HepG2 (cell line): ENCODE results near the gene SREBF1. TPM values are rescaled to one million over a fixed set of nuclear protein-coding genes. Genes with fewer than 3 reads are reported as not detected.

Source experiments
- BCL3 ChIP-seq: sonication (generic); formaldehyde crosslinking; IDR thresholded peaks from 2 replicates; pipeline ENCODE4 v1.5.1; 2020; ENCODE audit warnings: mild to moderate bottlenecking, missing genetic modification reagents, moderate library complexity
- CCAR2 ChIP-seq: fragments of 200-400 bp; formaldehyde crosslinking; optimal IDR thresholded peaks from 2 replicates; pipeline ENCODE3; 2018; ENCODE audit warnings: low read depth, mild to moderate bottlenecking, low read length, moderate library complexity
- DNMT1 ChIP-seq: sonication (generic); formaldehyde crosslinking; IDR thresholded peaks from 2 replicates; pipeline ENCODE4 v1.5.1; 2020; ENCODE audit warnings: mild to moderate bottlenecking, missing genetic modification reagents
- DPF2 ChIP-seq: sonication (generic); formaldehyde crosslinking; IDR thresholded peaks from 2 replicates; pipeline ENCODE4 v1.4.0; 2020; ENCODE audit warnings: mild to moderate bottlenecking, low read depth, missing genetic modification reagents, borderline replicate concordance
- EP300 ChIP-seq, 3 experiments: sonication (generic) in 1 of 3; formaldehyde crosslinking in 1 of 3; IDR thresholded peaks; 2 replicates each; pipeline versions ENCODE4 v1.5.1 to v1.6.1; 2011 to 2020; ENCODE audit warnings: low read depth in 2 of 3, low read length in 2 of 3, borderline replicate concordance in 1 of 3, improper control_type of control experiment in 1 of 3, mild to moderate bottlenecking in 1 of 3, missing genetic modification reagents in 1 of 3, moderate library complexity in 1 of 3
- FOXA3 ChIP-seq: IDR thresholded peaks from 2 replicates; pipeline ENCODE4 v1.6.1; 2016; ENCODE audit warnings: missing genetic modification reagents, missing compliant biosample characterization
- SP5 ChIP-seq: IDR thresholded peaks from 2 replicates; pipeline ENCODE4 v1.6.1; 2016; ENCODE audit warnings: low read depth, borderline replicate concordance
- SRSF1 ChIP-seq: fragments of 200-400 bp; formaldehyde crosslinking; optimal IDR thresholded peaks from 2 replicates; pipeline ENCODE3; 2017; ENCODE audit warnings: mild to moderate bottlenecking, low read depth, low read length, moderate library complexity
- ZBTB39 ChIP-seq: sonication (generic); formaldehyde crosslinking; IDR thresholded peaks from 2 replicates; pipeline ENCODE4 v1.5.0; 2020; ENCODE audit warnings: missing genetic modification reagents
- ZNF101 ChIP-seq: sonication (generic); formaldehyde crosslinking; IDR thresholded peaks from 2 replicates; pipeline ENCODE4 v1.4.0; 2020; ENCODE audit warnings: mild to moderate bottlenecking, low read depth, missing genetic modification reagents, borderline replicate concordance
- ZNF543 ChIP-seq: sonication (generic); formaldehyde crosslinking; IDR thresholded peaks from 2 replicates; pipeline ENCODE4 v1.4.0; 2020; ENCODE audit warnings: mild to moderate bottlenecking, missing genetic modification reagents
- ZNF816 ChIP-seq: sonication (generic); formaldehyde crosslinking; IDR thresholded peaks from 2 replicates; pipeline ENCODE4 v1.8.0; 2022; ENCODE audit warnings: missing genetic modification reagents, mild to moderate bottlenecking, borderline replicate concordance
- polyA plus RNA-seq, 8 experiments: library from polyadenylated mRNA; depleted of rRNA in 3 of 8; stranded (reverse) in 7 of 8; unstranded in 1 of 8; fragments of >200 nt; fragmentation: Illumina TruSeq in 4 of 8; extraction: Trizol in 4 of 8; gene quantifications; 2 replicates each; pipeline versions ENCODE4 v1.2.1 to v1.2.3, GENCODE V29; 2011 to 2016; ENCODE audit warnings: low read depth in 4 of 8, missing spikeins in 1 of 8, mixed read lengths in 1 of 8; ENCODE audit not compliant: insufficient read depth in 1 of 8
- total RNA-seq, 5 experiments: library from RNA; depleted of rRNA; stranded (reverse); fragments of >200 nt; fragmentation: Illumina TruSeq; extraction: Trizol; gene quantifications; 2 replicates each; pipeline ENCODE4 v1.2.3, GENCODE V29; 2016; ENCODE audit warnings: low read depth in 1 of 5
- TF ChIP-seq, protein P1 (sequence below): sonication (generic); formaldehyde crosslinking; IDR thresholded peaks from 2 replicates; pipeline ENCODE4 v1.5.0; 2020; ENCODE audit warnings: mild to moderate bottlenecking, missing genetic modification reagents
- TF ChIP-seq, protein P2 (sequence below): sonication (generic); formaldehyde crosslinking; IDR thresholded peaks from 2 replicates; pipeline ENCODE4 v1.9.0; 2021; ENCODE audit warnings: missing genetic modification reagents, borderline replicate concordance
- TF ChIP-seq, protein P3 (sequence below): sonication (generic); formaldehyde crosslinking; IDR thresholded peaks from 2 replicates; pipeline ENCODE4 v1.4.0; 2020; ENCODE audit warnings: missing genetic modification reagents

SREBF1 gene
- total and polyA plus RNA-seq, 2 of the 13 experiments (the other 11 are each of a cell fraction or from before 2014, with no cell fraction given), result 34.3 to 38.0 TPM

- TF ChIP-seq, protein P1, sequence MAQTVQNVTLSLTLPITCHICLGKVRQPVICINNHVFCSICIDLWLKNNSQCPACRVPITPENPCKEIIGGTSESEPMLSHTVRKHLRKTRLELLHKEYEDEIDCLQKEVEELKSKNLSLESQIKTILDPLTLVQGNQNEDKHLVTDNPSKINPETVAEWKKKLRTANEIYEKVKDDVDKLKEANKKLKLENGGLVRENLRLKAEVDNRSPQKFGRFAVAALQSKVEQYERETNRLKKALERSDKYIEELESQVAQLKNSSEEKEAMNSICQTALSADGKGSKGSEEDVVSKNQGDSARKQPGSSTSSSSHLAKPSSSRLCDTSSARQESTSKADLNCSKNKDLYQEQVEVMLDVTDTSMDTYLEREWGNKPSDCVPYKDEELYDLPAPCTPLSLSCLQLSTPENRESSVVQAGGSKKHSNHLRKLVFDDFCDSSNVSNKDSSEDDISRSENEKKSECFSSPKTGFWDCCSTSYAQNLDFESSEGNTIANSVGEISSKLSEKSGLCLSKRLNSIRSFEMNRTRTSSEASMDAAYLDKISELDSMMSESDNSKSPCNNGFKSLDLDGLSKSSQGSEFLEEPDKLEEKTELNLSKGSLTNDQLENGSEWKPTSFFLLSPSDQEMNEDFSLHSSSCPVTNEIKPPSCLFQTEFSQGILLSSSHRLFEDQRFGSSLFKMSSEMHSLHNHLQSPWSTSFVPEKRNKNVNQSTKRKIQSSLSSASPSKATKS, result no peak
- TF ChIP-seq DNMT1 (CRISPR knock-in tag) (no peak; the same call in 1 of the 2 replicates), SRSF1 (peak; percentile 8), BCL3 (CRISPR knock-in tag) (0 out of 2 replicates have a peak, but pooled peaks have one; percentile 24), ZNF543 (no peak), ZNF101 (CRISPR knock-in tag) (no peak), EP300 (IDR thresholded peaks at IDR 0.05; ENCODE audit: low read depth in 2 of 2, low read length in 2 of 2) (no peak), EP300 (CRISPR knock-in tag; IDR thresholded peaks at IDR 0.05; ENCODE audit: borderline replicate concordance) (no peak), ZNF816 (CRISPR knock-in tag) (no peak), ZBTB39 (CRISPR knock-in tag) (no peak), FOXA3 (peak; percentile 18; the same call in 1 of the 2 replicates), DPF2 (CRISPR knock-in tag) (no peak), SP5 (CRISPR knock-in tag) (0 out of 2 replicates have a peak, but pooled peaks have one; percentile 16), CCAR2 (no peak)
- TF ChIP-seq, protein P2, sequence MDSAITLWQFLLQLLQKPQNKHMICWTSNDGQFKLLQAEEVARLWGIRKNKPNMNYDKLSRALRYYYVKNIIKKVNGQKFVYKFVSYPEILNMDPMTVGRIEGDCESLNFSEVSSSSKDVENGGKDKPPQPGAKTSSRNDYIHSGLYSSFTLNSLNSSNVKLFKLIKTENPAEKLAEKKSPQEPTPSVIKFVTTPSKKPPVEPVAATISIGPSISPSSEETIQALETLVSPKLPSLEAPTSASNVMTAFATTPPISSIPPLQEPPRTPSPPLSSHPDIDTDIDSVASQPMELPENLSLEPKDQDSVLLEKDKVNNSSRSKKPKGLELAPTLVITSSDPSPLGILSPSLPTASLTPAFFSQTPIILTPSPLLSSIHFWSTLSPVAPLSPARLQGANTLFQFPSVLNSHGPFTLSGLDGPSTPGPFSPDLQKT (CRISPR knock-in tag), result no peak
- TF ChIP-seq, protein P3, sequence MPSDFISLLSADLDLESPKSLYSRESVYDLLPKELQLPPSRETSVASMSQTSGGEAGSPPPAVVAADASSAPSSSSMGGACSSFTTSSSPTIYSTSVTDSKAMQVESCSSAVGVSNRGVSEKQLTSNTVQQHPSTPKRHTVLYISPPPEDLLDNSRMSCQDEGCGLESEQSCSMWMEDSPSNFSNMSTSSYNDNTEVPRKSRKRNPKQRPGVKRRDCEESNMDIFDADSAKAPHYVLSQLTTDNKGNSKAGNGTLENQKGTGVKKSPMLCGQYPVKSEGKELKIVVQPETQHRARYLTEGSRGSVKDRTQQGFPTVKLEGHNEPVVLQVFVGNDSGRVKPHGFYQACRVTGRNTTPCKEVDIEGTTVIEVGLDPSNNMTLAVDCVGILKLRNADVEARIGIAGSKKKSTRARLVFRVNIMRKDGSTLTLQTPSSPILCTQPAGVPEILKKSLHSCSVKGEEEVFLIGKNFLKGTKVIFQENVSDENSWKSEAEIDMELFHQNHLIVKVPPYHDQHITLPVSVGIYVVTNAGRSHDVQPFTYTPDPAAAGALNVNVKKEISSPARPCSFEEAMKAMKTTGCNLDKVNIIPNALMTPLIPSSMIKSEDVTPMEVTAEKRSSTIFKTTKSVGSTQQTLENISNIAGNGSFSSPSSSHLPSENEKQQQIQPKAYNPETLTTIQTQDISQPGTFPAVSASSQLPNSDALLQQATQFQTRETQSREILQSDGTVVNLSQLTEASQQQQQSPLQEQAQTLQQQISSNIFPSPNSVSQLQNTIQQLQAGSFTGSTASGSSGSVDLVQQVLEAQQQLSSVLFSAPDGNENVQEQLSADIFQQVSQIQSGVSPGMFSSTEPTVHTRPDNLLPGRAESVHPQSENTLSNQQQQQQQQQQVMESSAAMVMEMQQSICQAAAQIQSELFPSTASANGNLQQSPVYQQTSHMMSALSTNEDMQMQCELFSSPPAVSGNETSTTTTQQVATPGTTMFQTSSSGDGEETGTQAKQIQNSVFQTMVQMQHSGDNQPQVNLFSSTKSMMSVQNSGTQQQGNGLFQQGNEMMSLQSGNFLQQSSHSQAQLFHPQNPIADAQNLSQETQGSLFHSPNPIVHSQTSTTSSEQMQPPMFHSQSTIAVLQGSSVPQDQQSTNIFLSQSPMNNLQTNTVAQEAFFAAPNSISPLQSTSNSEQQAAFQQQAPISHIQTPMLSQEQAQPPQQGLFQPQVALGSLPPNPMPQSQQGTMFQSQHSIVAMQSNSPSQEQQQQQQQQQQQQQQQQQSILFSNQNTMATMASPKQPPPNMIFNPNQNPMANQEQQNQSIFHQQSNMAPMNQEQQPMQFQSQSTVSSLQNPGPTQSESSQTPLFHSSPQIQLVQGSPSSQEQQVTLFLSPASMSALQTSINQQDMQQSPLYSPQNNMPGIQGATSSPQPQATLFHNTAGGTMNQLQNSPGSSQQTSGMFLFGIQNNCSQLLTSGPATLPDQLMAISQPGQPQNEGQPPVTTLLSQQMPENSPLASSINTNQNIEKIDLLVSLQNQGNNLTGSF, result no peak
Measured at GRCh38 chr17:17783116-17783824, 53.5 kb downstream of the SREBF1 start (continued).
